ENCODE data around the gene EXOC3L4. TPM values are rescaled to one million over a fixed set of nuclear protein-coding genes. Genes with fewer than 3 reads are reported as not detected.
"Not testable (repeated sequence)": the region's sequence is repeated elsewhere in the genome, so short reads cannot be mapped to it uniquely, and the experiment has no call there.

Gene EXOC3L4
- total and polyA plus RNA-seq, 5 donors: 0.63 to 2.5 (median 1.2) TPM

- intact Hi-C loops (cut with DNase I): no loop called here
- Histone ChIP-seq H3K4me1 (ENCODE audit: control insufficient read depth, insufficient read depth, low read length) (no peaks in the 10 kb centered on the region), H3K27me3 (ENCODE audit: control insufficient read depth, insufficient read depth) (no peaks in the 10 kb centered on the region), H3K9me3 (ENCODE audit: control insufficient read depth, low read length) (no peaks in the 10 kb centered on the region), H3K4me3 (ENCODE audit: low read length) (no peak overlapping the region), H3K27ac (ENCODE audit: low read length) (no peak overlapping the region)
- WGBS: 67% methylated on average over 15 of the region's 15 CpGs
- no peak for DNase-seq
- no peak for ATAC-seq
These were observed 56.9 kb downstream of the EXOC3L4 start for GRCh38 chr14:103151270-103151945.

- DNase-seq (peak; percentile 76 to 90 (median 90)), ATAC-seq (peak; percentile 94 to 96)
- Histone ChIP-seq H3K4me3 (ENCODE audit: low read length) (no peak overlapping the region), H3K27ac (ENCODE audit: low read length) (no peak overlapping the region), H3K9me3 (ENCODE audit: control insufficient read depth, low read length) (no peaks in the 10 kb centered on the region), H3K4me1 (ENCODE audit: control insufficient read depth, insufficient read depth, low read length) (no peaks in the 10 kb centered on the region), H3K27me3 (ENCODE audit: control insufficient read depth, insufficient read depth) (no peaks in the 10 kb centered on the region)
- 36% methylated on average over 6 of the region's 6 CpGs for WGBS
- intact Hi-C loops (cut with DNase I): no loop called here
These were observed 60.5 kb downstream of the EXOC3L4 start for GRCh38 chr14:103155010-103155409.

DNA sequence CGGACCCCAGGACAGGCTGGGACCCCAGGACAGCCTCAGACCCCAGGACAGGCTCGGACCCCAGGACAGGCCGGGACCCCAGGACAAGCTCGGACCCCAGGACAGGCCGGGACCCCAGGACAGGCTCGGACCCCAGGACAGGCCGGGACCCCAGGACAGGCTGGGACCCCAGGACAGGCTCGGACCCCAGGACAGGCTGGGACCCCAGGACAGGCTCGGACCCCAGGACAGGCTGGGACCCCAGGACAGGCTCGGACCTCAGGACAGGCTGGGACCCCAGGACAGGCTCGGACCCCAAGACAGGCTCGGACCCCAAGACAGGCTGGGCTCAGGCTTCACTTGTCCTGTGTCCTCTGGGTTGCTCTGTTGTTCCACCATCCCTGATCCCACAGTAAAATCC is 60.9 kb downstream of the EXOC3L4 start:
- DNase-seq; H3K4me1 ChIP-seq (ENCODE audit: control insufficient read depth, insufficient read depth, low read length); H3K27ac ChIP-seq (ENCODE audit: low read length); H3K9me3 ChIP-seq (ENCODE audit: control insufficient read depth, low read length); ATAC-seq; intact Hi-C loops (cut with DNase I); H3K27me3 ChIP-seq (ENCODE audit: control insufficient read depth, insufficient read depth); H3K4me3 ChIP-seq (ENCODE audit: low read length): not testable (repeated sequence)
- WGBS: 95% methylated on average over 12 of the region's 12 CpGs

GRCh38 chr14:103155826-103156394 is 61.4 kb downstream of the EXOC3L4 start:
- H3K27ac ChIP-seq (ENCODE audit: low read length): no peak overlapping the region
- H3K4me3 ChIP-seq (ENCODE audit: low read length): no peak overlapping the region
- H3K4me1 ChIP-seq (ENCODE audit: control insufficient read depth, insufficient read depth, low read length): no peaks in the 10 kb centered on the region
- no peaks in the 10 kb centered on the region for H3K9me3 ChIP-seq (ENCODE audit: control insufficient read depth, low read length)
- intact Hi-C loops (cut with DNase I): no loop called here
- DNase-seq (no peak), ATAC-seq (peak in 1 of 2 donors; percentile 23)
- 74% methylated on average over 9 of the region's 9 CpGs for WGBS
- H3K27me3 ChIP-seq (ENCODE audit: control insufficient read depth, insufficient read depth): no peaks in the 10 kb centered on the region

- ATAC-seq (peak in 1 of 2 donors; percentile 56), DNase-seq (no peak)
- intact Hi-C loops (cut with DNase I): no loop called here
- no peaks in the 10 kb centered on the region for H3K9me3 ChIP-seq (ENCODE audit: control insufficient read depth, low read length)
- no peak overlapping the region for H3K27ac ChIP-seq (ENCODE audit: low read length)
- no peaks in the 10 kb centered on the region for H3K4me1 ChIP-seq (ENCODE audit: control insufficient read depth, insufficient read depth, low read length)
- H3K27me3 ChIP-seq (ENCODE audit: control insufficient read depth, insufficient read depth): no peaks in the 10 kb centered on the region
- 68% methylated on average over 21 of the region's 21 CpGs for WGBS
- H3K4me3 ChIP-seq (ENCODE audit: low read length): no peak overlapping the region
These were observed 62.3 kb downstream of the EXOC3L4 start for GRCh38 chr14:103156651-103157378.

- intact Hi-C loops (cut with DNase I): no loop called here
- Histone ChIP-seq H3K4me1 (ENCODE audit: control insufficient read depth, insufficient read depth, low read length) (no peaks in the 10 kb centered on the region), H3K27ac (ENCODE audit: low read length) (no peak overlapping the region), H3K4me3 (ENCODE audit: low read length) (no peak overlapping the region), H3K9me3 (ENCODE audit: control insufficient read depth, low read length) (no peaks in the 10 kb centered on the region), H3K27me3 (ENCODE audit: control insufficient read depth, insufficient read depth) (no peaks in the 10 kb centered on the region)
- peak in 1 of 3 donors; percentile 30 for DNase-seq
- no peak for ATAC-seq
- WGBS: 90% methylated on average over 19 of the region's 19 CpGs
These were observed 63.4 kb downstream of the EXOC3L4 start for GRCh38 chr14:103157969-103158368.

GRCh38 chr14:103158688-103159087 is 64.2 kb downstream of the EXOC3L4 start:
- intact Hi-C loops (cut with DNase I): no loop called here
- Histone ChIP-seq H3K4me3 (ENCODE audit: low read length) (no peak overlapping the region), H3K27me3 (ENCODE audit: control insufficient read depth, insufficient read depth) (no peaks in the 10 kb centered on the region), H3K9me3 (ENCODE audit: control insufficient read depth, low read length) (no peaks in the 10 kb centered on the region), H3K27ac (ENCODE audit: low read length) (no peak overlapping the region), H3K4me1 (ENCODE audit: control insufficient read depth, insufficient read depth, low read length) (no peaks in the 10 kb centered on the region)
- DNase-seq (no peak), ATAC-seq (no peak)
- WGBS: 33% methylated on average over 1 of the region's 1 CpG

Other genes with a start within 250 kb of the EXOC3L4 start
- gene AMN, start 172.1 kb upstream of the EXOC3L4 start, total RNA-seq: under 1 TPM in 2 of 4 donors, not detected in 2; 0.37 to 0.58 TPM
- gene AMN, start 172.1 kb upstream of the EXOC3L4 start, polyA plus RNA-seq: 0.48 TPM
- 10 to 100 TPM; 67.0 to 82.5 (median 69.8) TPM for gene CDC42BPB, start 37.2 kb upstream of the EXOC3L4 start, total RNA-seq
- gene CDC42BPB, start 37.2 kb upstream of the EXOC3L4 start, polyA plus RNA-seq: 42.5 TPM
- not detected for gene LBHD2, start 10.5 kb upstream of the EXOC3L4 start, total RNA-seq
- not detected for gene LBHD2, start 10.5 kb upstream of the EXOC3L4 start, polyA plus RNA-seq
- 10 to 100 TPM; 41.5 to 51.3 (median 49.4) TPM for gene TNFAIP2, start 28.7 kb downstream of the EXOC3L4 start, total RNA-seq
- gene TNFAIP2, start 28.7 kb downstream of the EXOC3L4 start, polyA plus RNA-seq: 46.7 TPM
- 100 to 1,000 TPM; 224 to 275 (median 253) TPM for gene EIF5, start 239.5 kb downstream of the EXOC3L4 start, total RNA-seq
- 77.4 TPM for gene EIF5, start 239.5 kb downstream of the EXOC3L4 start, polyA plus RNA-seq